ENCODE results near the gene ADAM15. TPM values are rescaled to one million over a fixed set of nuclear protein-coding genes. Genes with fewer than 3 reads are reported as not detected.
A peak's percentile ranks its signal among the peaks of the same experiment; 100 is the strongest.

The ADAM15 gene
- total and polyA plus RNA-seq, 2 of the 8 experiments (the other 6 are each of a cell fraction or from before 2014, with no cell fraction given) = 32.9 to 37.6 TPM

DNA sequence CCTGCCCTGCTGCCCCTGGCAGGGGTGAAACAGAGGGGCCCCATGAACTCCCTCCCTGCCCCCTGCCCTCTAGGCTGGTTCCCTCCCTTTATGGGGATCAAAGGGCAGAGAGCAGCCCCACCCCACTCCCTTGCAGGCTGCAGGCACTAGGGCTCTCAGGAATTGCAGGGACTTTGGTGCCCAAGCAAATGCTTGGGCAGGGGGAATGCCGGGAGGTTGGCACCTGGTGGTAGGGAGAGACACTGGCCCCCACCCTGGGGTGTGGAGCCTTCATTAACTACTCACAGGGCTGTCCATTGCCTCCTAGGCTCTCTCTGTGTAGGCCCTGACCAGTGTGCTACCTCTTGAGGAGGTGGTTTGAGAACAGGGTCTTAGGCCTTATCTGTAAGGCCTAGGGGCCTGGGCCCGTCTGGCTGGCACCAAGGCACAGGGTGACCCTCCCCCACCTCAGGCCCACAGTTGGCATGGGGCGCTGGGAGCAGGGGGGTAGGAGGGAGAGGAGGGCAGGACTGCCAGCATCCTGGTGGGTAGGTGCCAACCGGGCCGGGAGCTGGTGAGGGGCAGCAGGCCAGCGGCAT lies 43.8 kb upstream of the ADAM15 start:
- H3K9ac ChIP-seq (replicated peaks in 1 of 4; ENCODE audit: extremely low read depth in 1 of 4, low read depth in 3 of 4, low read length in 3 of 4) = no peak overlapping the region
- H2BK5ac ChIP-seq (ENCODE audit: low read depth, low read length) = no peak overlapping the region
- peaks cover 0 to 59% of the 10 kb centered on the region in 2 experiments; a peak in 3 of 4 replicates for H3K79me2 ChIP-seq (ENCODE audit: control insufficient read depth in 1 of 2, insufficient read depth in 2 of 2, low read length in 2 of 2)
- peaks cover 0 to 17% of the 10 kb centered on the region in 2 experiments for H4K20me1 ChIP-seq (replicated peaks in 1 of 2; ENCODE audit: control insufficient read depth in 1 of 2, insufficient read depth in 2 of 2, low read length in 2 of 2)
- peaks cover 5% of the 10 kb centered on the region; the same call in 1 of the 2 replicates for H3K23me2 ChIP-seq (ENCODE audit: low read depth, low read length)
- H3K27ac ChIP-seq (ENCODE audit: low read depth, low read length) = no peak overlapping the region
- peak overlapping the region; percentile 72; the same call in 1 of the 2 replicates for H2BK15ac ChIP-seq (ENCODE audit: low read length)
- H3K36me3 ChIP-seq (ENCODE audit: control insufficient read depth in 2 of 4, insufficient read depth in 4 of 4, low read length in 3 of 4) = peaks cover 0 to 2% (median 0%) of the 10 kb centered on the region in 4 experiments; a peak in 2 of 8 replicates
- no peak overlapping the region for H2BK120ac ChIP-seq (replicated peaks; ENCODE audit: low read depth, low read length)
- H3K27me3 ChIP-seq (replicated peaks in 1 of 4; ENCODE audit: control insufficient read depth in 3 of 4, extremely low read depth in 1 of 4, insufficient read depth in 3 of 4, low read length in 3 of 4) = no peaks in the 10 kb centered on the region
- H2AK5ac ChIP-seq (ENCODE audit: low read depth, low read length) = no peak overlapping the region
- no peak overlapping the region for H4K5ac ChIP-seq (ENCODE audit: insufficient read length, low read depth, low read length)
- DNase-seq (ENCODE audit: low read depth in 1 of 2, low spot score in 2 of 2) = no peak
- H4K8ac ChIP-seq (ENCODE audit: extremely low read depth, insufficient read depth, low read length) = peak overlapping the region; percentile 48; the same call in 1 of the 2 replicates
- H3K9me3 ChIP-seq (ENCODE audit: insufficient read depth in 2 of 2, low read depth in 1 of 2, low read length in 1 of 2) = no peaks in the 10 kb centered on the region
- CTCF ChIA-PET (ENCODE audit: partially characterized antibody) = interaction anchor here (0.5 to 18.6 kb wide), 17 partner anchors 9 to 235 kb away, joined by 3 to 354 read pairs (median 6); partner anchors contain the start of genes ADAM15, EFNA4, FLAD1 and LENEP
- H3K4ac ChIP-seq (replicated peaks; ENCODE audit: insufficient read length, low read depth, low read length) = no peak overlapping the region
- no peak overlapping the region for H2AFZ ChIP-seq (ENCODE audit: low read length)
- no peak overlapping the region for H3K4me3 ChIP-seq (ENCODE audit: extremely low read depth in 1 of 4, insufficient read depth in 2 of 4, low read depth in 3 of 4, low read length in 4 of 4)
- no peak overlapping the region for H3K14ac ChIP-seq (ENCODE audit: insufficient read length)
- no peak overlapping the region for H3K56ac ChIP-seq (replicated peaks; ENCODE audit: insufficient read length, low read depth, low read length)
- no peak overlapping the region for H3K23ac ChIP-seq (ENCODE audit: insufficient read length)
- H3K79me1 ChIP-seq (ENCODE audit: low read depth, low read length) = peaks cover 17% of the 10 kb centered on the region
- POLR2A ChIA-PET (ENCODE audit: partially characterized antibody) = interaction anchor here (0.6 to 14.8 kb wide), 9 partner anchors 8 to 168 kb away, joined by 3 to 128 read pairs (median 5); partner anchors contain the start of genes ADAM15, CKS1B, FLAD1 and LENEP
- H2BK12ac ChIP-seq (ENCODE audit: low read depth, low read length) = 0 out of 2 replicates have a peak overlapping the region, but pooled peaks have one; percentile 39
- no peak overlapping the region for H2BK20ac ChIP-seq (ENCODE audit: low read length)
- H3K4me2 ChIP-seq (ENCODE audit: insufficient read depth in 1 of 2, low read depth in 2 of 2, low read length in 2 of 2) = no peak overlapping the region
- WGBS, 2 experiments (ENCODE audit: extremely low coverage in 1 of 2, insufficient coverage in 1 of 2, insufficient read length in 1 of 2, insufficient replicate concordance in 2 of 2, low coverage in 1 of 2, low lambda C conversion rate in 2 of 2, missing lambda C conversion rate in 1 of 2) = 86% methylated on average over 6 of the region's 6 CpGs; no CpG with 5 or more reads in 1 of the 2 experiments
- H3K4me1 ChIP-seq (replicated peaks in 1 of 4; ENCODE audit: control insufficient read depth in 3 of 4, insufficient read depth in 4 of 4, low read length in 3 of 4) = peaks cover 7 to 57% (median 35%) of the 10 kb centered on the region in 4 experiments
- H4K91ac ChIP-seq (replicated peaks; ENCODE audit: insufficient read length, low read length) = no peak overlapping the region
- no peak for FAIRE-seq
- no peak overlapping the region for H3K18ac ChIP-seq (ENCODE audit: extremely low read depth, low read length)
- TF ChIP-seq, protein P1, sequence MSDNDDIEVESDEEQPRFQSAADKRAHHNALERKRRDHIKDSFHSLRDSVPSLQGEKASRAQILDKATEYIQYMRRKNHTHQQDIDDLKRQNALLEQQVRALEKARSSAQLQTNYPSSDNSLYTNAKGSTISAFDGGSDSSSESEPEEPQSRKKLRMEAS (IDR thresholded peaks at IDR 0.05) = no peak
- TF ChIP-seq RXRA (IDR thresholded peaks at IDR 0.05; ENCODE audit: insufficient read depth, low read depth, low read length) = no peak

Measured in H1 (cell line).